ENCODE data around the gene RAB25.

The RAB25 gene

GRCh38 chr1:156083800-156084790 is 23.1 kb downstream of the RAB25 start:
- peak; percentile 45 for DNase-seq (ENCODE audit: low read depth)
- H3K4me3 ChIP-seq (ENCODE audit: low read depth, low read length), result no peak overlapping the region
- TF ChIP-seq CTCF (conservative IDR thresholded peaks at IDR 0.05; ENCODE audit: low read depth, low read length), result no peak

- DNase-seq (ENCODE audit: low read depth), result peak; percentile 91
- H3K4me3 ChIP-seq (ENCODE audit: low read depth, low read length), result no peak overlapping the region
- no peak for TF ChIP-seq CTCF (conservative IDR thresholded peaks at IDR 0.05; ENCODE audit: low read depth, low read length)
Observed at GRCh38 chr1:156086256-156086662, 25.3 kb downstream of the RAB25 start.

GRCh38 chr1:156089704-156090103 is 28.7 kb downstream of the RAB25 start:
- DNase-seq (ENCODE audit: low read depth), result no peak

DNA sequence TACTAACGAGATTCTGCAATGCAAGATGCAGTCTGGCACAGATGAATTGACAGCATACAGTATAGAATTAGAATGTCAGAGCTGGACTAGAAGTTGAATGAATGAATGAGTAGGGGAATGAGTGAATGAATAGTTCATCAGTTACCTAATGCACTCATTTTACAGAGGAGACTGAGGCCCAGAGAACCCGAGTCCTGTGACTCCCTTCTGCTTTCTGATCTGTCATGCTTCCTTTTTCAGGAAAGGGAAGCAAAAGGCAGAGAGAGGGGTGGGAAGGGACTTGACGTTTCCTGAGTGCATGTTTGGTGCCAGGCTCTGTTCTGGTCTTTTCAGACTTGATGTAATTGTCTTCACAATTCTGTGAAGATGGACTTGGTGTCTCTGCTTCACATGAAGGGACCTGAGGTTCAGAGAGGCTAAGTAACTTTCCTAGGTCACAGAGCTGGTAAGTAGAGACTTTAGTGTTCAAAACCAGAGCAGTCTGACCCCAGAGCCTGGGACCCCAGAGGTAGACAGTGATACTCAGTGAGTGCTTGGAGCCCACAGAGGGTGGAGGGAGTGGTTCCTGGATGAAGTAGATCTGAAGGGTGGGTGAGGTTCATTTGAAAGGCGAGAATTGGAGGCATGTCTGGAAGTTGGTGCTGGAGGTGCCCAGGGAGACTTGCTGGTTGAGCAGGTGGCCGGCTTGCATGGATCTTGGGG is 29.3 kb downstream of the RAB25 start:
- no peak for DNase-seq (ENCODE audit: low read depth)
- H3K4me3 ChIP-seq (ENCODE audit: low read depth, low read length), result no peak overlapping the region
- no peak for TF ChIP-seq CTCF (conservative IDR thresholded peaks at IDR 0.05; ENCODE audit: low read depth, low read length)

More at GRCh38 chr1:156089704-156090103, 28.7 kb downstream of the RAB25 start:
- no peak for TF ChIP-seq CTCF (conservative IDR thresholded peaks at IDR 0.05; ENCODE audit: low read depth, low read length)
- no peak overlapping the region for H3K4me3 ChIP-seq (ENCODE audit: low read depth, low read length)

- peak; percentile 80 for TF ChIP-seq CTCF (conservative IDR thresholded peaks at IDR 0.05; ENCODE audit: low read depth, low read length)
- peak; percentile 86 for DNase-seq (ENCODE audit: low read depth)
Observed at GRCh38 chr1:156090840-156091188, 29.9 kb downstream of the RAB25 start.

DNA sequence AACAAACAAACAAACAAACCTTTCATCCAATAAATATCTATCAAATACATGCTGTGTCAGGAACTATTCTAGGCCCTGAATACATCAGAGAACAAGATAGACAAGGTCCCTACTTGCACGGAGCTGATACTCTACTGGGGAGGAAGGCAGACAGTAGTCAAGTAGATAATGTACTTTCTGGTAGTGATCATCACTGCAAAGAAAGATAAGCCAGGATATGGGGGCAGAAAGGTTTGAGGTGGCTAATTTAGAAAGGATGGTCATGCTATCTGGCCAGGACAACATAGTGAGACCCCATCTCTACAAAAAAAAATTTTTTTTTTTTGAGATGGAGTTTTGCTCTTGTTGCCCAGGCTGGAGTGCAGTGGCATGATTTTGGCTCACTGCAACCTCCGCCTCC is 30.6 kb downstream of the RAB25 start:
- no peak overlapping the region for H3K4me3 ChIP-seq (ENCODE audit: low read depth, low read length)
- no peak for TF ChIP-seq CTCF (conservative IDR thresholded peaks at IDR 0.05; ENCODE audit: low read depth, low read length)
- DNase-seq (ENCODE audit: low read depth), result no peak

More at GRCh38 chr1:156090840-156091188, 29.9 kb downstream of the RAB25 start:
- no peak overlapping the region for H3K4me3 ChIP-seq (ENCODE audit: low read depth, low read length)
